ENCODE data around the gene FAM25G. TPM values are rescaled to one million over a fixed set of nuclear protein-coding genes. Genes with fewer than 3 reads are reported as not detected.
"Not testable (repeated sequence)": the region's sequence is repeated elsewhere in the genome, so short reads cannot be mapped to it uniquely, and the experiment has no call there.

Gene FAM25G
- total RNA-seq, 6 experiments from 2014 or later, result not detected

DNA sequence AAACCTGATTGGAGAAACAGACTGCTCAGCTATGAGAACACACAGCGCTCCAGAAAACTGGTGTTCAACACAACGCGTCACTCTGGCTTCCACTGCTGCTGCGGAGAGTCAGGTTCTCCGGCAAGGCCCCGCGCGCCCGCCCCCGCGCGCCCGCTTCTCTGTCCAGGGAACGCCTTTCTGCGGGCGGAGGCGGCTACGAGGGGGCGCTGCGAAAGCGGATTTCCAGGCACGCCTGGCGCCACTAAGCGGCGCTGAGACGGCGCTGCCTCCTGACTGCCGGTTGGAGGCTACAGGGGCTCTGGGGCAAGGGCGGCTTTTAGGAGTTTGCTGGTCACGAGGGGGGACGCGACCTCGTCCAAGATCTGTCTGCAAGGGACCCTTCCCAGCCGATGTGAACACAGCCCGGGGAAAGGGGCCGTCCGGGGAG, 30.2 kb downstream of the FAM25G start:
- Mint-ChIP-seq H3K27ac (peak overlapping the region; percentile 94), H3K4me3 (peak overlapping the region; percentile 82), H3K4me1 (ENCODE audit: low read depth) (peaks cover 38% of the 10 kb centered on the region)
- peak; percentile 65 for DNase-seq
- H3K9me3 Mint-ChIP-seq; H3K27me3 Mint-ChIP-seq (ENCODE audit: insufficient read depth); H3K36me3 Mint-ChIP-seq (ENCODE audit: low read depth): not testable (repeated sequence)
- peak; percentile 67 for TF ChIP-seq CTCF (IDR thresholded peaks at IDR 0.05)

DNA sequence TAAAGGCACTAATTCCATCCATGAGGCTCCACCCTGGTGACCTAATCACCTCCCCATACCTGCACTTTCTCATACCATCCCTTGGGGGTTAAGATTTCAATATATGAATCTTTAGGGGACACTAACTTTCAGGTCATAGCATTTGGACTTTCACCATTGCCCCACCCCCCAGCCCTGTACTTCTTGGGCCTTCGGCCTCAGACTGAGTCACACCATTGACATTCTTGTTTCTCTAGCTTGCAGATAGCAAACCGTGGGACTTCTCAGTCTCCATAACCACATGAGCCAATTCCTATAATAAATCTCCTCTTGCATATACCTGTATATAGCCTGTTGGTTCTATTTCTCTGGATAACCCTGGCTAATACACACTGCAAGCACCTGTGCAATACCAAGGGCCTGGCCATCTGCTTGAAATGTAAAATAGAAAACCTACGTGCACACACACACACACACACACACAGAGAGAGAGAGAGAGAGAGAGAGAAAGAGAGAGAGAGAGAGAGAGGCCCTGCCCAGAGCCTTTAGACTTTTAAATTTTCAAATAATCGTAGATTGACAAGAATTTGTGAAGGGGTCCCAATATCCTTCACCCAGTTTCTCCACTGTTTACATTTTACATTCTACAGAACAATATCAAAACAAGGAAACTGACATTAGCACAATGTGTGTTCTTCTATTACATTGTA, 32.9 kb downstream of the FAM25G start:
- Mint-ChIP-seq H3K9me3 (no peaks in the 10 kb centered on the region), H3K27ac (peak overlapping the region; percentile 63), H3K4me3 (peak overlapping the region; percentile 33; the same call in 1 of the 2 replicates), H3K36me3 (ENCODE audit: low read depth) (no peaks in the 10 kb centered on the region), H3K27me3 (ENCODE audit: insufficient read depth) (peaks cover 7% of the 10 kb centered on the region), H3K4me1 (ENCODE audit: low read depth) (peaks cover 31% of the 10 kb centered on the region)
- TF ChIP-seq CTCF (IDR thresholded peaks at IDR 0.05), result no peak
- DNase-seq, result peak; percentile 78

DNA sequence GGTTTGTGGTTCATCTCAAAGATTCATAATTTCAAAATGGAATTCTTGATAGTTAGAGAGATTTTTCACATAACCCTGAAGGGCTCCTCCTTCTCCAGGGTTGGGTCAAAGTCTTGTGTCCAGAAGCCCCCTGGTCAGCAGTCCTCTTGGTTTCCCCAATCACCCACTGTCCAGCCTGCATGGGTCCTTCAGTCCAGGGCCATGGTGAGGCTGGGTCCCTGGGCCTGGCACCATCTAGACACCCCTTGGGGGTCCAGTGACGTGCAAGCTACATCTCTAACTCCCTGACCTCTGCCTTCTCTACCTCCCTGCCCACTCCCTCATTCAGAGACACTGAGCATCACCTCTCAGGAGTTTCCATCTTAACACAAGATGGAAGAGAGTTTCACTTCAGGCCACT, 33.7 kb downstream of the FAM25G start:
- Mint-ChIP-seq H3K9me3 (no peaks in the 10 kb centered on the region), H3K4me1 (ENCODE audit: low read depth) (peaks cover 27% of the 10 kb centered on the region), H3K4me3 (no peak overlapping the region), H3K27me3 (ENCODE audit: insufficient read depth) (peaks cover 12% of the 10 kb centered on the region), H3K36me3 (ENCODE audit: low read depth) (no peaks in the 10 kb centered on the region), H3K27ac (peak overlapping the region; percentile 63; the same call in 1 of the 2 replicates)
- TF ChIP-seq CTCF (IDR thresholded peaks at IDR 0.05), result no peak
- DNase-seq, result no peak

DNA sequence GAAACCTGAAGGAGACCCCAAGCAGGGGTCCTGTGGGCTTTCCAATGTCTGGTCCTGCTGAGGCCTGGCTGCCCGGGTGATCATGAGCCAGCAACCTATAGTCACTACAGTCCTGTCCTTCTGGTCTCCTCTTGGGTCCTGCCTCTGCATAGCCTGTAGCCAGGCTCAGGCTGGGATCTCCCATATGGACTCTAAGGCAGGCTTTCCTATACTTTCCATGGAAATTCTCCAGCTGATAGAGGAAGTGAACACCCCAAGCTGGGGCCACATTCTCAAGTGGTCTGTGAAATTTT, 34.0 kb downstream of the FAM25G start:
- Mint-ChIP-seq H3K4me1 (ENCODE audit: low read depth) (peaks cover 25% of the 10 kb centered on the region), H3K27me3 (ENCODE audit: insufficient read depth) (peaks cover 14% of the 10 kb centered on the region), H3K9me3 (no peaks in the 10 kb centered on the region), H3K36me3 (ENCODE audit: low read depth) (no peaks in the 10 kb centered on the region), H3K27ac (no peak overlapping the region), H3K4me3 (no peak overlapping the region)
- DNase-seq, result no peak
- TF ChIP-seq CTCF (IDR thresholded peaks at IDR 0.05), result no peak

- H3K4me1 Mint-ChIP-seq (ENCODE audit: low read depth), result peaks cover 25% of the 10 kb centered on the region
- no peaks in the 10 kb centered on the region for H3K36me3 Mint-ChIP-seq (ENCODE audit: low read depth)
- no peak overlapping the region for H3K27ac Mint-ChIP-seq
- DNase-seq, result no peak
- peaks cover 14% of the 10 kb centered on the region for H3K27me3 Mint-ChIP-seq (ENCODE audit: insufficient read depth)
- no peaks in the 10 kb centered on the region for H3K9me3 Mint-ChIP-seq
- TF ChIP-seq CTCF (IDR thresholded peaks at IDR 0.05), result no peak
- H3K4me3 Mint-ChIP-seq, result no peak overlapping the region
These were observed 34.5 kb downstream of the FAM25G start for GRCh38 chr10:47456794-47457527.
